B cell (primary cell): ENCODE data around the gene CDK8. TPM values are rescaled to one million over a fixed set of nuclear protein-coding genes. Genes with fewer than 3 reads are reported as not detected.

Experiments used
- ATAC-seq: fragments of 200-7000 bp; cut with Tn5 transposase; one replicate; pipeline ENCODE4 v1.10.0; 2021; ENCODE audit warnings: low read depth, mild to moderate bottlenecking, moderate number of reproducible peaks, moderate library complexity
- CTCF ChIA-PET: fragments of 350-600 bp; sonication (Branson Sonifier 250); formaldehyde crosslinking; loops from one replicate; lab custom pipeline; 2021; ENCODE audit warnings: antibody characterized with exemption, inconsistent platforms; lab: Charles Lee
- POLR2A ChIA-PET: fragments of 350-600 bp; sonication (Branson Sonifier 250); formaldehyde crosslinking; loops from one replicate; lab custom pipeline; 2021; ENCODE audit warnings: antibody characterized with exemption; lab: Charles Lee
- DNase-seq: peaks from one replicate; pipeline ENCODE4 v3.0.0; 2013
- H2AFZ ChIP-seq: 2 replicates; pipeline ENCODE4 v1.6.1; 2012; ENCODE audit warnings: mild to moderate bottlenecking, low read depth, low read length; ENCODE audit not compliant: insufficient read depth, poor library complexity, severe bottlenecking
- H3K27ac ChIP-seq, 2 donors: 1 replicate in 1 of 2; 2 replicates in 1 of 2; pipeline ENCODE4 v1.5.1; 2012 to 2013; ENCODE audit warnings: low read length in 2 of 2, mild to moderate bottlenecking in 2 of 2, moderate library complexity in 1 of 2
- H3K27me3 ChIP-seq, 4 experiments: fragments of 200-600 bp in 1 of 4; sonication (generic) in 1 of 4; replicated peaks in 1 of 4; 1 replicate in 2 of 4; 2 replicates in 2 of 4; pipeline versions ENCODE4 v1.6.1 to v1.7.0; 2013 to 2016; ENCODE audit warnings: low read length in 3 of 4, mild to moderate bottlenecking in 2 of 4, mixed read lengths in 1 of 4, moderate library complexity in 1 of 4; ENCODE audit not compliant: insufficient read depth in 4 of 4, control insufficient read depth in 3 of 4; ENCODE audit errors: control extremely low read depth in 1 of 4
- H3K36me3 ChIP-seq, 2 experiments: replicated peaks in 1 of 2; 1 replicate in 1 of 2; 2 replicates in 1 of 2; pipeline versions ENCODE4 v1.6.1 to v1.7.1; 2013; ENCODE audit warnings: low read length in 1 of 2; ENCODE audit not compliant: insufficient read depth in 2 of 2, control insufficient read depth in 1 of 2; ENCODE audit errors: control extremely low read depth in 1 of 2, extremely low read depth in 1 of 2
- H3K4me1 ChIP-seq, 2 donors: fragments of 200-600 bp in 1 of 2; sonication (generic) in 1 of 2; 1 replicate in 1 of 2; 2 replicates in 1 of 2; pipeline versions ENCODE4 v1.5.1 to v1.6.1; 2013 to 2017; ENCODE audit warnings: low read length in 2 of 2; ENCODE audit not compliant: control insufficient read depth in 2 of 2, insufficient read depth in 2 of 2
- H3K4me2 ChIP-seq: replicated peaks from 2 replicates; pipeline ENCODE3; 2012; ENCODE audit warnings: mild to moderate bottlenecking, low read depth, low read length; ENCODE audit not compliant: poor library complexity, severe bottlenecking
- H3K4me3 ChIP-seq, 5 experiments: fragments of 200-600 bp in 1 of 5; sonication (generic) in 1 of 5; 1 replicate in 3 of 5; 2 replicates in 2 of 5; pipeline versions ENCODE4 v1.5.1 to v1.7.0; 2011 to 2016; ENCODE audit warnings: low read length in 4 of 5, mild to moderate bottlenecking in 4 of 5, low read depth in 2 of 5, control low read depth in 1 of 5, moderate library complexity in 1 of 5; ENCODE audit not compliant: insufficient read depth in 1 of 5; ENCODE audit errors: control extremely low read depth in 1 of 5, extremely low read depth in 1 of 5
- H3K79me2 ChIP-seq: fragments of 200-600 bp; sonication (generic); one replicate; pipeline ENCODE4 v1.6.0; 2016; ENCODE audit warnings: low read length; ENCODE audit not compliant: control insufficient read depth, insufficient read depth
- H3K9ac ChIP-seq: fragments of 200-600 bp; sonication (generic); 2 replicates; pipeline ENCODE4 v1.6.1; 2017; ENCODE audit warnings: mild to moderate bottlenecking, low read length, moderate library complexity
- H3K9me3 ChIP-seq, 3 donors: one replicate each; pipeline versions ENCODE4 v1.6.1 to v1.7.1; 2013; ENCODE audit warnings: low read length in 2 of 3; ENCODE audit not compliant: control insufficient read depth in 2 of 3, insufficient read depth in 1 of 3; ENCODE audit errors: control extremely low read depth in 1 of 3
- H4K20me1 ChIP-seq: 2 replicates; pipeline ENCODE4 v1.6.0; 2012; ENCODE audit warnings: mild to moderate bottlenecking, low read length; ENCODE audit not compliant: insufficient read depth, control insufficient read depth, poor library complexity, severe bottlenecking
- H3K27ac Mint-ChIP-seq: one replicate; pipeline ENCODE4 v1.8.0; 2021; ENCODE audit warnings: mixed read lengths
- H3K27me3 Mint-ChIP-seq: one replicate; pipeline ENCODE4 v1.8.0; 2021; ENCODE audit warnings: mixed read lengths
- H3K4me1 Mint-ChIP-seq: one replicate; pipeline ENCODE4 v1.8.0; 2021; ENCODE audit warnings: mixed read lengths
- H3K4me3 Mint-ChIP-seq: one replicate; pipeline ENCODE4 v1.8.0; 2021; ENCODE audit warnings: mixed read lengths
- H3K9me3 Mint-ChIP-seq: one replicate; pipeline ENCODE4 v1.8.0; 2022; ENCODE audit warnings: mixed read lengths; ENCODE audit not compliant: insufficient read depth
- EZH2 ChIP-seq: IDR thresholded peaks from 2 replicates; pipeline ENCODE4 v1.6.1; 2012; ENCODE audit warnings: borderline replicate concordance, low read depth, mild to moderate bottlenecking, moderate library complexity, low read length; ENCODE audit not compliant: insufficient read depth, poor library complexity, severe bottlenecking
- WGBS: methylation state at CpG from one replicate; pipeline ENCODE4 v1.1.5; 2013; ENCODE audit warnings: missing lambda C conversion rate; ENCODE audit not compliant: insufficient coverage; 5-methylcytosine and 5-hydroxymethylcytosine counted together
- intact Hi-C: fragments of 100-400 bp; cut with micrococcal nuclease; formaldehyde crosslinking; loops from one replicate; pipeline ENCODE4 v1.10.0; 2022
- polyA plus RNA-seq: library from polyadenylated mRNA; depleted of rRNA; stranded (reverse); fragments of >200 nt; gene quantifications from 2 replicates; pipeline ENCODE4 v1.2.3, GENCODE V29; 2012
- total RNA-seq, 2 donors: library from RNA; stranded (reverse); fragments of 120-200 nt in 1 of 2; gene quantifications; 1 replicate in 1 of 2; 2 replicates in 1 of 2; pipeline versions ENCODE4 v1.2.3 to v1.2.4, GENCODE V29; 2013 to 2022
- TF ChIP-seq, protein P1 (sequence below): fragments of 200-600 bp; IDR thresholded peaks from one replicate; pipeline ENCODE4 v1.8.0; 2022; ENCODE audit warnings: antibody characterized with exemption, mild to moderate bottlenecking

Gene CDK8
- total and polyA plus RNA-seq, 2 donors (not counting 1 experiment from before 2014, with no cell fraction given): 10.8 to 13.5 TPM

GRCh38 chr13:26262156-26262555 lies 8.2 kb downstream of the CDK8 start:
- no peaks in the 10 kb centered on the region for H3K27me3 Mint-ChIP-seq
- ChIA-PET CTCF (no interaction called here), POLR2A (no interaction called here)
- no peaks in the 10 kb centered on the region for H3K9me3 Mint-ChIP-seq
- Histone ChIP-seq H2AFZ (no peak overlapping the region), H3K4me2 (no peak overlapping the region), H3K9me3 (peaks cover 0 to 10% (median 0%) of the 10 kb centered on the region in 3 donors), H3K4me3 (no peak overlapping the region), H3K36me3 (no peaks in the 10 kb centered on the region), H4K20me1 (peaks cover 28% of the 10 kb centered on the region), H3K79me2 (peaks cover 97% of the 10 kb centered on the region), H3K4me1 (peaks cover 0 to 8% of the 10 kb centered on the region in 2 donors), H3K27ac (no peak overlapping the region), H3K27me3 (no peaks in the 10 kb centered on the region), H3K9ac (no peak overlapping the region)
- no peak for ATAC-seq
- intact Hi-C loops: no loop called here
- WGBS: no CpG with 5 or more reads among the region's 2 CpGs
- TF ChIP-seq, protein P1, sequence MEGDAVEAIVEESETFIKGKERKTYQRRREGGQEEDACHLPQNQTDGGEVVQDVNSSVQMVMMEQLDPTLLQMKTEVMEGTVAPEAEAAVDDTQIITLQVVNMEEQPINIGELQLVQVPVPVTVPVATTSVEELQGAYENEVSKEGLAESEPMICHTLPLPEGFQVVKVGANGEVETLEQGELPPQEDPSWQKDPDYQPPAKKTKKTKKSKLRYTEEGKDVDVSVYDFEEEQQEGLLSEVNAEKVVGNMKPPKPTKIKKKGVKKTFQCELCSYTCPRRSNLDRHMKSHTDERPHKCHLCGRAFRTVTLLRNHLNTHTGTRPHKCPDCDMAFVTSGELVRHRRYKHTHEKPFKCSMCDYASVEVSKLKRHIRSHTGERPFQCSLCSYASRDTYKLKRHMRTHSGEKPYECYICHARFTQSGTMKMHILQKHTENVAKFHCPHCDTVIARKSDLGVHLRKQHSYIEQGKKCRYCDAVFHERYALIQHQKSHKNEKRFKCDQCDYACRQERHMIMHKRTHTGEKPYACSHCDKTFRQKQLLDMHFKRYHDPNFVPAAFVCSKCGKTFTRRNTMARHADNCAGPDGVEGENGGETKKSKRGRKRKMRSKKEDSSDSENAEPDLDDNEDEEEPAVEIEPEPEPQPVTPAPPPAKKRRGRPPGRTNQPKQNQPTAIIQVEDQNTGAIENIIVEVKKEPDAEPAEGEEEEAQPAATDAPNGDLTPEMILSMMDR: no peak
- no peak for TF ChIP-seq EZH2
- no peak for DNase-seq
- no peak overlapping the region for H3K27ac Mint-ChIP-seq
- peaks cover 25% of the 10 kb centered on the region for H3K4me1 Mint-ChIP-seq
- no peak overlapping the region for H3K4me3 Mint-ChIP-seq

- Histone ChIP-seq H3K4me1 (peaks cover 0 to 8% of the 10 kb centered on the region in 2 donors), H2AFZ (no peak overlapping the region), H4K20me1 (peaks cover 46% of the 10 kb centered on the region), H3K27me3 (no peaks in the 10 kb centered on the region), H3K79me2 (peaks cover 96% of the 10 kb centered on the region), H3K27ac (no peak overlapping the region), H3K4me3 (no peak overlapping the region), H3K4me2 (no peak overlapping the region), H3K36me3 (no peaks in the 10 kb centered on the region), H3K9me3 (peaks cover 0 to 10% (median 0%) of the 10 kb centered on the region in 3 donors), H3K9ac (no peak overlapping the region)
- DNase-seq (no peak), ATAC-seq (no peak)
- Mint-ChIP-seq H3K27ac (no peak overlapping the region), H3K4me3 (no peak overlapping the region), H3K4me1 (peaks cover 31% of the 10 kb centered on the region), H3K9me3 (no peaks in the 10 kb centered on the region), H3K27me3 (no peaks in the 10 kb centered on the region)
- intact Hi-C loops: no loop called here
- POLR2A ChIA-PET: no interaction called here
- WGBS: 100% methylated on average over 2 of the region's 3 CpGs
- CTCF ChIA-PET: interaction anchor here (0.5 to 1.7 kb wide), 3 partner anchors 44 to 111 kb away, joined by 3 to 5 read pairs (median 4); partner anchors contain the start of gene RNF6
- TF ChIP-seq, protein P1: no peak
- no peak for TF ChIP-seq EZH2
Observed at GRCh38 chr13:26266311-26266710, 12.4 kb downstream of the CDK8 start.
